A673 (cell line): Measurements from ENCODE around the gene AK3.

Experiments used
- CTCF ChIP-seq: fragments of 300-800, 200-600 bp; sonication (generic); conservative IDR thresholded peaks from 2 replicates; pipeline ENCODE4 v1.5.1; 2017; ENCODE audit warnings: low read depth, mild to moderate bottlenecking, antibody characterized with exemption, low read length, moderate library complexity, mixed read lengths
- EZH2 ChIP-seq: fragments of 200-600 bp; sonication (generic); IDR thresholded peaks from 2 replicates; pipeline ENCODE4 v1.6.1; 2017; ENCODE audit warnings: borderline replicate concordance, low read depth, mild to moderate bottlenecking, mixed read lengths, antibody characterized with exemption, low read length; ENCODE audit not compliant: poor library complexity, severe bottlenecking

- TF ChIP-seq CTCF: no peak
- TF ChIP-seq EZH2: no peak
Measured at GRCh38 chr9:4716163-4716562, 24.8 kb downstream of the AK3 start.
